GM18907 (cell line): ENCODE data around the gene PFKL.
"Not testable (repeated sequence)": the region's sequence is repeated elsewhere in the genome, so short reads cannot be mapped to it uniquely, and the experiment has no call there.

ENCODE experiments used
- ATAC-seq: cut with Tn5 transposase; IDR thresholded peaks from one replicate; pipeline ENCODE4 v1.9.1; 2021; ENCODE audit warnings: mild to moderate bottlenecking, moderate library complexity; ENCODE audit not compliant: unreplicated experiment

Gene PFKL

GRCh38 chr21:44275041-44275440 lies 24.8 kb upstream of the PFKL start:
- ATAC-seq = no peak

GRCh38 chr21:44279354-44280260 lies 20.2 kb upstream of the PFKL start:
- ATAC-seq = no peak

- ATAC-seq = no peak
Measured at GRCh38 chr21:44281801-44282200, 18.1 kb upstream of the PFKL start.

GRCh38 chr21:44282370-44282769 lies 17.5 kb upstream of the PFKL start:
- no peak for ATAC-seq

GRCh38 chr21:44283211-44283785 lies 16.6 kb upstream of the PFKL start:
- ATAC-seq = not testable (repeated sequence)

GRCh38 chr21:44283948-44284347 lies 15.9 kb upstream of the PFKL start:
- no peak for ATAC-seq

- no peak for ATAC-seq
Measured at GRCh38 chr21:44285138-44285992, 14.5 kb upstream of the PFKL start, which contains the start of gene AIRE. Gene AIRE (plus strand): TSS chr21:44285876. CDS start chr21:44286007, 131 bp downstream.

GRCh38 chr21:44286086-44286715 lies 13.7 kb upstream of the PFKL start:
- no peak for ATAC-seq

GRCh38 chr21:44286716-44287632 lies 12.9 kb upstream of the PFKL start:
- no peak for ATAC-seq

GRCh38 chr21:44288251-44289110 lies 11.4 kb upstream of the PFKL start:
- ATAC-seq = no peak

- ATAC-seq = no peak
Measured at GRCh38 chr21:44289381-44290010, 10.4 kb upstream of the PFKL start.

GRCh38 chr21:44290327-44291077 lies 9.4 kb upstream of the PFKL start:
- ATAC-seq = no peak

GRCh38 chr21:44291078-44291935 lies 8.5 kb upstream of the PFKL start:
- no peak for ATAC-seq

GRCh38 chr21:44291936-44292811 lies 7.7 kb upstream of the PFKL start:
- ATAC-seq = no peak

- no peak for ATAC-seq
Measured at GRCh38 chr21:44292812-44293195, 7.0 kb upstream of the PFKL start.
